NT2/D1 (cell line): ENCODE measurements around the gene ZNF22.

ENCODE experiments used
- YY1 ChIP-seq: IDR thresholded peaks from 2 replicates; pipeline ENCODE4 v1.6.1; 2011; ENCODE audit not compliant: insufficient read length, insufficient read depth
- ZNF274 ChIP-seq: IDR thresholded peaks from 2 replicates; pipeline ENCODE4 v1.6.1; 2011; ENCODE audit warnings: mild to moderate bottlenecking, low read depth, low read length

DNA sequence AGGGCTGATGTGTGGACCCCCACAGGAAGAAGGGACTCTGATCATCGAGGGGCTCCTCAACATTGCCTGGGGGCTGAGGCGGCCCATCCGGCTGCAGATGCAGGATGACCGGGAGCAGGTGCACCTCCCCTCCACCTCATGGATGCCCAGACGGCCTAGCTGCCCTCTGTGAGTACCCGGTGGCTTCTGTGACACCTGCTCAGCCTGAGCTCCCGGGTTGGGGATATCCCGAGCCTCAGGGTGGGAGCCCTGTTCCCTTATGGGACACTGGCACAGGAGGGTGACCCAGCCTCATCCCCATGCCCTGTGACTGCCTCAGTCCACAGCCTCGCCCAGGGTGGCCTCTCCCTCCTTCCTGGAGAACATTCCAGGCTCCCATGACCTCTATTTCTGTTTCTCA, 18.2 kb upstream of the ZNF22 start:
- TF ChIP-seq ZNF274 (no peak), YY1 (no peak)
